PC-9 (cell line): Measurements from ENCODE around the gene HINT2. TPM values are rescaled to one million over a fixed set of nuclear protein-coding genes. Genes with fewer than 3 reads are reported as not detected.

Experiments used
- BruUV-seq: library from RNA; stranded (reverse); fragments of 400-500 nt; replicated peaks from 2 replicates; lab custom pipeline; 2021; lab: Mats Ljungman, UMichigan
- CTCF ChIA-PET: fragments of 300-600 bp; sonication (Branson Sonifier 250); formaldehyde crosslinking; loops from one replicate; lab custom pipeline; 2022; ENCODE audit warnings: antibody characterized with exemption; lab: Charles Lee
- POLR2A ChIA-PET: fragments of 300-600 bp; sonication (Branson Sonifier 250); formaldehyde crosslinking; loops from one replicate; lab custom pipeline; 2022; ENCODE audit warnings: antibody characterized with exemption; ENCODE audit not compliant: unreplicated experiment; lab: Charles Lee
- DNase-seq, 2 experiments: peaks; one replicate each; pipeline versions ENCODE4 v3.0.0 to v3.0.0-alpha.2; 2015 to 2022; ENCODE audit warnings: mixed read lengths in 1 of 2
- H2AFZ ChIP-seq: fragments of 200-600 bp; sonication (generic); 2 replicates; pipeline ENCODE4 v1.8.1; 2017; ENCODE audit warnings: antibody characterized with exemption
- H3F3A ChIP-seq: fragments of 200-600 bp; sonication (generic); 2 replicates; pipeline ENCODE4 v1.8.1; 2017; ENCODE audit warnings: antibody characterized with exemption, mild to moderate bottlenecking, low read depth; ENCODE audit not compliant: insufficient read depth
- H3K27ac ChIP-seq: fragments of 200-600 bp; sonication (generic); 2 replicates; pipeline ENCODE4 v1.6.1; 2016; ENCODE audit warnings: mixed run types
- H3K27me3 ChIP-seq: fragments of 200-600 bp; sonication (generic); 2 replicates; pipeline ENCODE4 v1.6.1; 2016; ENCODE audit warnings: low read depth, mixed run types; ENCODE audit not compliant: insufficient read depth
- H3K36me3 ChIP-seq: fragments of 200-600 bp; sonication (generic); 2 replicates; pipeline ENCODE4 v1.6.1; 2016; ENCODE audit warnings: low read depth, mixed run types
- H3K4me1 ChIP-seq: fragments of 200-600 bp; sonication (generic); replicated peaks from 2 replicates; pipeline ENCODE4 v1.6.1; 2016; ENCODE audit warnings: mixed run types; ENCODE audit not compliant: insufficient read depth
- H3K4me2 ChIP-seq: fragments of 200-600 bp; sonication (generic); 2 replicates; pipeline ENCODE4 v1.6.1; 2017; ENCODE audit warnings: mixed run types
- H3K4me3 ChIP-seq: fragments of 200-600 bp; sonication (generic); 2 replicates; pipeline ENCODE4 v1.6.1; 2016; ENCODE audit warnings: mixed run types
- H3K79me2 ChIP-seq: fragments of 200-600 bp; sonication (generic); 2 replicates; pipeline ENCODE4 v1.6.1; 2017; ENCODE audit warnings: low read depth, mixed run types
- H3K9me2 ChIP-seq: fragments of 200-600 bp; sonication (generic); 2 replicates; pipeline ENCODE4 v1.8.1; 2017; ENCODE audit warnings: mild to moderate bottlenecking; ENCODE audit not compliant: insufficient read depth
- H3K9me3 ChIP-seq: fragments of 200-600 bp; sonication (generic); 2 replicates; pipeline ENCODE4 v1.8.1; 2016; ENCODE audit warnings: low read depth; ENCODE audit not compliant: insufficient read depth
- H4K20me1 ChIP-seq: fragments of 200-600 bp; sonication (generic); 2 replicates; pipeline ENCODE4 v1.8.1; 2017; ENCODE audit not compliant: insufficient read depth
- CTCF ChIP-seq: fragments of 200-600 bp; sonication (generic); conservative IDR thresholded peaks from 2 replicates; pipeline ENCODE4 v1.6.1; 2017; ENCODE audit warnings: mixed run types, antibody characterized with exemption, mild to moderate bottlenecking, moderate library complexity
- EZH2 ChIP-seq: fragments of 200-600 bp; sonication (generic); IDR thresholded peaks from 2 replicates; pipeline ENCODE4 v1.8.0; 2017; ENCODE audit warnings: antibody characterized with exemption, low read depth
- intact Hi-C: fragments of 100-400 bp; cut with micrococcal nuclease; formaldehyde crosslinking; loops from one replicate; pipeline ENCODE4 v1.10.0; 2022; ENCODE audit not compliant: unreplicated experiment
- total RNA-seq: library from RNA; stranded (reverse); gene quantifications from 2 replicates; pipeline ENCODE4 v1.2.3, GENCODE V29; 2021

HINT2 gene
- total RNA-seq, 1 experiment from 2014 or later = 53.1 TPM

GRCh38 chr9:35842795-35843194 is 28.0 kb upstream of the HINT2 start:
- BruUV-seq = no TSS peak
- ChIA-PET CTCF (no interaction called here), POLR2A (no interaction called here)
- intact Hi-C loops = no loop called here
- H3K36me3 ChIP-seq = no peaks in the 10 kb centered on the region
- no peak overlapping the region for H2AFZ ChIP-seq
- no peak overlapping the region for H3K4me3 ChIP-seq
- H3K4me2 ChIP-seq = no peak overlapping the region
- DNase-seq = no peak
- no peaks in the 10 kb centered on the region for H3K9me3 ChIP-seq
- peaks cover 18% of the 10 kb centered on the region for H3K4me1 ChIP-seq
- H3K79me2 ChIP-seq = no peaks in the 10 kb centered on the region
- no peaks in the 10 kb centered on the region for H4K20me1 ChIP-seq
- peaks cover 6% of the 10 kb centered on the region for H3F3A ChIP-seq
- no peaks in the 10 kb centered on the region for H3K27me3 ChIP-seq
- TF ChIP-seq EZH2 (no peak), CTCF (no peak)
- no peak overlapping the region for H3K27ac ChIP-seq
- no peaks in the 10 kb centered on the region for H3K9me2 ChIP-seq

GRCh38 chr9:35842020-35842745 is 27.3 kb upstream of the HINT2 start:
- intact Hi-C loops = no loop called here
- CTCF ChIA-PET = no interaction called here
- Histone ChIP-seq H3K27ac (no peak overlapping the region), H2AFZ (no peak overlapping the region), H3K36me3 (no peaks in the 10 kb centered on the region), H3K4me2 (no peak overlapping the region), H3K79me2 (no peaks in the 10 kb centered on the region), H3K9me2 (no peaks in the 10 kb centered on the region), H3F3A (peaks cover 6% of the 10 kb centered on the region), H3K9me3 (no peaks in the 10 kb centered on the region), H3K4me1 (peaks cover 18% of the 10 kb centered on the region), H3K4me3 (no peak overlapping the region), H3K27me3 (no peaks in the 10 kb centered on the region), H4K20me1 (no peaks in the 10 kb centered on the region)
- no TSS peak for BruUV-seq
- POLR2A ChIA-PET = interaction anchor here (0.5 kb wide), 1 partner anchor 728 kb away, joined by 3 read pairs; no protein-coding TSS in a partner anchor
- no peak for DNase-seq
- TF ChIP-seq CTCF = no peak
- TF ChIP-seq EZH2 = no peak

GRCh38 chr9:35841645-35841900 is 26.7 kb upstream of the HINT2 start:
- intact Hi-C loops = no loop called here
- Histone ChIP-seq H3K9me3 (no peaks in the 10 kb centered on the region), H2AFZ (no peak overlapping the region), H3K4me3 (no peak overlapping the region), H3K79me2 (no peaks in the 10 kb centered on the region), H3K9me2 (no peaks in the 10 kb centered on the region), H3K4me1 (peaks cover 18% of the 10 kb centered on the region), H3K4me2 (no peak overlapping the region), H3K36me3 (no peaks in the 10 kb centered on the region), H3K27me3 (no peaks in the 10 kb centered on the region), H3F3A (peaks cover 6% of the 10 kb centered on the region), H4K20me1 (no peaks in the 10 kb centered on the region), H3K27ac (no peak overlapping the region)
- ChIA-PET CTCF (no interaction called here), POLR2A (no interaction called here)
- TF ChIP-seq EZH2 (no peak), CTCF (no peak)
- DNase-seq = no peak
- BruUV-seq = no TSS peak
